PFSK-1 (cell line): ENCODE measurements around the gene DDAH1.

Source experiments
- FOXP2 ChIP-seq: optimal IDR thresholded peaks from 2 replicates; pipeline ENCODE3; 2011; ENCODE audit warnings: borderline replicate concordance, control low read depth, inconsistent platforms; ENCODE audit not compliant: insufficient read depth; ENCODE audit errors: extremely low read length, extremely low read depth
- POLR2AphosphoS5 ChIP-seq: IDR thresholded peaks from 2 replicates; pipeline ENCODE4 v1.6.1; 2012; ENCODE audit warnings: low read depth, mild to moderate bottlenecking, control low read depth, low read length, moderate library complexity
- SIN3A ChIP-seq: IDR thresholded peaks from 2 replicates; pipeline ENCODE4 v1.6.1; 2012; ENCODE audit warnings: mild to moderate bottlenecking, low read length, moderate library complexity, borderline replicate concordance; ENCODE audit not compliant: insufficient read depth
- TAF1 ChIP-seq: IDR thresholded peaks from 2 replicates; pipeline ENCODE4 v1.6.1; 2012; ENCODE audit warnings: low read length, control low read depth, borderline replicate concordance; ENCODE audit not compliant: insufficient read depth
- TF ChIP-seq, protein P1 (sequence below), 2 experiments: IDR thresholded peaks; 2 replicates each; pipeline versions ENCODE4 v1.6.1 to v1.8.0; 2011 to 2012; ENCODE audit warnings: low read depth in 2 of 2, low read length in 2 of 2, control low read depth in 1 of 2, inconsistent platforms in 1 of 2, mild to moderate bottlenecking in 1 of 2, moderate library complexity in 1 of 2; ENCODE audit not compliant: insufficient read depth in 1 of 2

Gene DDAH1

DNA sequence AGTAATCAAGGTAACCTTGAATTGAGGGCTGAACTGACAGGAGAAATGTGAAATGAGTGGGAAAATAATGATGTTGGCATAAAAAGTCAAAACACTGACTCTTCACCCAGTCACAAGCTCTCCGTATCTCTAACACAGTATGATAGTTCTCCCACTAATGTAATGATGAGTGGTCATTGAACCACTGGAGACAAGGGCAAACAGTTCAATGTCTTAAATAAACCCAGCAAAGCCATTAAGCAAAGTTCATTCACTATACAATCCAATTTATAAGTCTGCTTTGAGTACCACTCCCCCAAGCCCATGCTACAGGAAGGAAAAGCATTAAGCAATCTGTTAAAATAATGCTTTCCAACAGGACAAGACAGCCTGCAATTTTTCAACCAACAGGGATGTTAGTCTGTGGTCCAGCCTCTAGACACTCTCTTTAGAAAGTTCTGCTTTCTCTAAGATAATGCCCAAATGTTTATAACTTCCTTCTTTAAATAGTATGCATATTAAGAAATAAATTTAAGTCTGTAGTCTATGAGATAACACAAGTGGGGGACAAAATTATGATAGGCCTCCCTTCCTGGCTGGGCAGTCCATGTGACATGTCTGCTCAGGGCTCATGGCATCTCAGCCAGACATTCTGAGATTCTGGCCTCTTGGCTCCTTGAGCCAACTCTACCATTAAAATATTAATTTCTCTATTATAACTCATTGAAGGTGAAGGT lies 25.5 kb upstream of the DDAH1 start:
- TF ChIP-seq, protein P1, sequence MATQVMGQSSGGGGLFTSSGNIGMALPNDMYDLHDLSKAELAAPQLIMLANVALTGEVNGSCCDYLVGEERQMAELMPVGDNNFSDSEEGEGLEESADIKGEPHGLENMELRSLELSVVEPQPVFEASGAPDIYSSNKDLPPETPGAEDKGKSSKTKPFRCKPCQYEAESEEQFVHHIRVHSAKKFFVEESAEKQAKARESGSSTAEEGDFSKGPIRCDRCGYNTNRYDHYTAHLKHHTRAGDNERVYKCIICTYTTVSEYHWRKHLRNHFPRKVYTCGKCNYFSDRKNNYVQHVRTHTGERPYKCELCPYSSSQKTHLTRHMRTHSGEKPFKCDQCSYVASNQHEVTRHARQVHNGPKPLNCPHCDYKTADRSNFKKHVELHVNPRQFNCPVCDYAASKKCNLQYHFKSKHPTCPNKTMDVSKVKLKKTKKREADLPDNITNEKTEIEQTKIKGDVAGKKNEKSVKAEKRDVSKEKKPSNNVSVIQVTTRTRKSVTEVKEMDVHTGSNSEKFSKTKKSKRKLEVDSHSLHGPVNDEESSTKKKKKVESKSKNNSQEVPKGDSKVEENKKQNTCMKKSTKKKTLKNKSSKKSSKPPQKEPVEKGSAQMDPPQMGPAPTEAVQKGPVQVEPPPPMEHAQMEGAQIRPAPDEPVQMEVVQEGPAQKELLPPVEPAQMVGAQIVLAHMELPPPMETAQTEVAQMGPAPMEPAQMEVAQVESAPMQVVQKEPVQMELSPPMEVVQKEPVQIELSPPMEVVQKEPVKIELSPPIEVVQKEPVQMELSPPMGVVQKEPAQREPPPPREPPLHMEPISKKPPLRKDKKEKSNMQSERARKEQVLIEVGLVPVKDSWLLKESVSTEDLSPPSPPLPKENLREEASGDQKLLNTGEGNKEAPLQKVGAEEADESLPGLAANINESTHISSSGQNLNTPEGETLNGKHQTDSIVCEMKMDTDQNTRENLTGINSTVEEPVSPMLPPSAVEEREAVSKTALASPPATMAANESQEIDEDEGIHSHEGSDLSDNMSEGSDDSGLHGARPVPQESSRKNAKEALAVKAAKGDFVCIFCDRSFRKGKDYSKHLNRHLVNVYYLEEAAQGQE (IDR thresholded peaks at IDR 0.05; ENCODE audit: insufficient read depth in 1 of 2, low read depth in 2 of 2, low read length in 2 of 2) = no peak
- no peak for TF ChIP-seq TAF1

DNA sequence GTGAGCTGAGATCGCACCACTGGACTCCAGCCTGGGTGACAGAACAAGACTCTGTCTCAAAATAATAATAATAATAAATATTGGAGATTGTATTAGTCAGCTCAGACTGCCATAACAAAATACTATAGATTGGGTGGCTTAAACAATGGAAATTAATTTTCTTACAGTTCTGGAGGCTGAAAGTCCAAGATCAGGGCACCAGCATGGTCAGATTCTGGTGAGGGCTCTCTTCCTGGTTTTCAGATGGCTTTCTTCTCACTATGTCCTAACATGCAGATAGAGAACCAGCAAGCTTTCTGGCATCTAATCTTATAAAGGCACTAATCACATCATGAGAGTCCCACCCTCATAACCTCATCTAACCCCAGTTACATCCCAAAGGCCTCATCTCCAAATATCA lies 23.2 kb upstream of the DDAH1 start:
- TF ChIP-seq TAF1 = no peak
- no peak for TF ChIP-seq SIN3A
- no peak for TF ChIP-seq FOXP2
- TF ChIP-seq, protein P1 (IDR thresholded peaks at IDR 0.05; ENCODE audit: insufficient read depth in 1 of 2, low read depth in 2 of 2, low read length in 2 of 2) = no peak
- no peak for TF ChIP-seq POLR2AphosphoS5

DNA sequence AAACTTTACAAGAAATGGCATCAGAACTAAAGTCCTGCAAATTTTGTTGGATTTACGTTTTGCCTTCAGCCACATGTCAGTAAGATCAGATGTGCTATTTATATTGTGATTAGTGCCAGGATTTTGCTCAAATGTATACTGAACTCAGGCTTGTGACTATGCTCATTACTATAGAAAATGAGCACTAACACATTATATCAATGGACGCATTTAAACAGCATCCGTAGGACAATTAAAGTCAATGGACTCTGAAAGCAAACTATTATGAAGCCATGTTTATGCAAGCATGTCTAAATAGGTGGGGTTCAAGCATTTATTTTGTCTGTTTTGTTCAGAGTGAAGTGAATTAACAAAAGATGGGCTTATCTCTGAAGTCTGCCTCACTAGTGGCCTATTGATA lies 20.6 kb upstream of the DDAH1 start:
- TF ChIP-seq TAF1 (no peak), SIN3A (no peak), FOXP2 (no peak), POLR2AphosphoS5 (no peak)
- TF ChIP-seq, protein P1 (IDR thresholded peaks at IDR 0.05; ENCODE audit: insufficient read depth in 1 of 2, low read depth in 2 of 2, low read length in 2 of 2) = no peak

DNA sequence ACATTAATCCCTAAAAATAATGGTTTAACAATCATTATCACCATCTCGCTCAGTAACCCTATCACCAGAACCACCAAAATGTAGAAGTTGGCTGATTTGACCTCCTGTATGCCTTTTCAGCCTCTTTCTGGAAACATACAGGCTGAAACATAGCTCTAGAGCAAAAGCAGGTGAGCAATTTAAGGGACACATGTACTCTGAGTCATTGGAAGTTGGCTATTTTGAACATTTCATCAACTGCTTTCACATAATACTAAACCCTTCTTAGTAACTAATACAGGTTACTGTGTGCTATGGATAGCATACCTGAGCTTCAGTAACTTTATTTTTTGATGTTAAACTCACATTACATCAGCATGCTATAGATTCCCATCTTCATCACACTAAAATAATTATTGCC lies 19.8 kb upstream of the DDAH1 start:
- TF ChIP-seq SIN3A (no peak), POLR2AphosphoS5 (no peak), FOXP2 (no peak), TAF1 (no peak)

DNA sequence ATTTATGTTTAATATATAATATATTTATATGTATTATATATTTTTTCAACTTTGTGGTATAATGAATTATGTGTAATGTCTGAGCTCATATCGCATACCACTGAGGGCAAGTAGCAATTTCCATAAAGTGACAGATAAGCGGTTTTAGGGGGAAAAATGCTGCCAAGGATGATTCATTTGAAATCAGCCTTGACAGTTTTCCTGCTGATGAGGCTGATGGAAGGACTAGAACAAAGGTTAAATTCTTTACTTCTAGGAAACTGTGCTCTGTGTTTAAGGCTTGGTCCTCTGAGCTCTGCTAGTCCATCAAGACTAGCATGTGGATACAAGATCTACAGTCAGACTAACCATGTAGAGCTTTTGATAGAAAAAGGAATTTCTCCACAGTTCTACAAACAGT lies 19.3 kb upstream of the DDAH1 start:
- TF ChIP-seq FOXP2 (no peak), POLR2AphosphoS5 (no peak), TAF1 (no peak), SIN3A (no peak)
- TF ChIP-seq, protein P1 (IDR thresholded peaks at IDR 0.05; ENCODE audit: insufficient read depth in 1 of 2, low read depth in 2 of 2, low read length in 2 of 2) = no peak
